NK-92 treated with Interleukin-12 subunit alpha and Interleukin-12 subunit beta, amount 100 ng/mL, for 24 hours (cell line): ENCODE data around the gene ORM2.
"Not testable (repeated sequence)": the region's sequence is repeated elsewhere in the genome, so short reads cannot be mapped to it uniquely, and the experiment has no call there.

Experiments
- DNase-seq: peaks from one replicate; lab custom pipeline; 2025; lab: John Stamatoyannopoulos, UW

The ORM2 gene

DNA sequence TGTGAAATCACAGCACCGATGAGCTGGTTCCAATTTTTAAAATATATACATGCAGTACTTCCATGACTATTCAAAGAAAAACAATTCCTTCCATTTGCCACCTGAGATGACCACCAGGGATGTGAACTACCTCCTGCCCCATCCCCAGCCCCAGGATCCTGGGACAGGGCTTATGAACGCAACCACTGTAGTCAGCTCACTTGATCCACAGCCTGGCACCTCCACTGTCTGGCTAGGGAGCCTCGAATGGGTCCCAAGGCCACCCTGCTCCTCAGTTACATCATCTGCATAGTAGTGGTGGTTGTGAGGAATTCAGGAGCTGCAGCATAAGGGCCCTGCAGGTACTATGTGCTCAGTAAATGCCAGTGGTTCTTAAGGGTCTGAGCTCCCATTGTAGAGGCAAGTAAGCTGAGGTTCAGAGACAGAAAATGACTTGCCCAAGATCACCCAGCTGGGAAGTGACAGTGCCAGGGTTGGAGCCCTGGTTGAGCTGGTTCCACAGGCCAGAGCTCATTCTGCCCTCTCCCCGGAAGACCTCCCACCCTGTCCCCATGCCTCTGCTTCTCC, 2.9 kb downstream of the ORM2 start:
- not testable (repeated sequence) for DNase-seq

DNA sequence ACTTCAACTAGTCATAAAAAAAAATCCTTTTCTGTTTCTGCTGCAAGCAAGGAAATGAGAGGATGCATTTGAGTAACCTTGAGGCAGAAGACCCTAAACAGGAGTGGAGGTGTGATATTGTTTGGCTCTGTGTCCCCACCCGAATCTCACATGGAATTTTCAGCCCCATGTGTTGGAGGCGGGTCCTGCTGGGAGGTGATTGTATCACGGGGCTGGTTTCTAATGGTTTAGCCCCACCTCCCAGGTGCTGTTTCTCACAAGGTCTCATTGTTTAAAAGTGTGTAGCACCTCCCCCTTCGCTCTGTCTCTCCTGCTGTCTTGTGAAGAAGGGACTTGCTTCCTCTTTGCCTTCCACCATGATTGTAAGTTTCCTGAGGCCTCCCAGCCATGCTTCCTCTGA, 4.0 kb downstream of the ORM2 start:
- not testable (repeated sequence) for DNase-seq

DNA sequence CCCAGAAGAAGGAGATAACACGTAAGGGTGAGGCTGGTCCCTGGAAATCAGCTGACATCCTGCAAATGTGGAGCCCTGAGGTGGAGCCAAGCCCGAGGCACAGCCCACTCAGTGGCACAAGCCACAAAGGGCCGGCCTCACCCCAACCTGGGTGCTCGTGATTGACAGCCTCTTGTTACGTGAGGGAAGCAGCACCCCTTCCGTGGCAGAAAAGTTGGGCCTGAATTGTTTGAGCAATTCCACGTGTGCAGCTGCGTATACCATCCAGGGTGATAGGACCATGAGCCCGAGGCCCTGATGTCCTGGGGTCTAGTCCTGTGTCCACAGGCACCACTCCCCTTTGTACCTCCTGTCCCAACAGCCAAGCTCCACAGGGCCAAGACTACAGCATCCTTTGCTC, 4.8 kb downstream of the ORM2 start:
- no peak for DNase-seq

DNA sequence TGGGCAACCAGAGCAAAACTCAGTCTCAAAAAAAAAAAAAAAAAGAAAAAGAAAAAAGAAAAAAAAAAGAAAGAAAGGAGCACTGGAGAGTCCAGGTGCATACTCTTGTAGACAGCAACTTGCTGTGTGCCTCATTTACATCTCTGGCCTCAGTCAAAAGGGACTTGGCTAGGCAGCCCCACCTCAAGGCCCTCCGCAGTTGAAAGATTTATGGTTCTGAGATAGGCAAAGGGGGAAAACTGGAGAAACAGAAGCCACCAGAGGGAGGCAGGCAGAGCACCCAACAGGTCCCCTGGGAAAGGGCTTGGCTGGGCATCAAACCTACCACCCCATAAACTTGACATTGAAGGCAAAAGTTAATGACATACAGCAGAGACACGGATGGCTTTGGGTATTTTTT, 6.1 kb downstream of the ORM2 start:
- DNase-seq: no peak

DNA sequence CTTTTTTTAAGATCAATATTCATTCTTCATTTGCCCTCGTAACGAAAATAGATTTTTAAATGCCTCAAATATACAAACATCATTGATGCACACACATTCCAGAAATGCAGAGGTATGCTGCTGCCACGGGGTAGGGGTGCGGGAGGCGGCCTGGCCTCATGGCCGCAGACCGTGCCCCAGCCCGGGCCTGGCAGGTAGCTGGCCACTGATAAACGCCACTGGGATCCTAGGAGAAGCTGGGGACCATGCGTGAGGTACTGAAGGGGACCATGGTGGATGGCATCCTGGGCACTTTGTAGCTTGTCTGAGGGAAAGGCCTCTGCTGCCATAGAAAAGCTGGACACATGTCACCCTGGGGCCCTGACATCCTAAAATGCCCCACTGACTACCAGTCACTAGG, 6.5 kb downstream of the ORM2 start:
- no peak for DNase-seq

DNA sequence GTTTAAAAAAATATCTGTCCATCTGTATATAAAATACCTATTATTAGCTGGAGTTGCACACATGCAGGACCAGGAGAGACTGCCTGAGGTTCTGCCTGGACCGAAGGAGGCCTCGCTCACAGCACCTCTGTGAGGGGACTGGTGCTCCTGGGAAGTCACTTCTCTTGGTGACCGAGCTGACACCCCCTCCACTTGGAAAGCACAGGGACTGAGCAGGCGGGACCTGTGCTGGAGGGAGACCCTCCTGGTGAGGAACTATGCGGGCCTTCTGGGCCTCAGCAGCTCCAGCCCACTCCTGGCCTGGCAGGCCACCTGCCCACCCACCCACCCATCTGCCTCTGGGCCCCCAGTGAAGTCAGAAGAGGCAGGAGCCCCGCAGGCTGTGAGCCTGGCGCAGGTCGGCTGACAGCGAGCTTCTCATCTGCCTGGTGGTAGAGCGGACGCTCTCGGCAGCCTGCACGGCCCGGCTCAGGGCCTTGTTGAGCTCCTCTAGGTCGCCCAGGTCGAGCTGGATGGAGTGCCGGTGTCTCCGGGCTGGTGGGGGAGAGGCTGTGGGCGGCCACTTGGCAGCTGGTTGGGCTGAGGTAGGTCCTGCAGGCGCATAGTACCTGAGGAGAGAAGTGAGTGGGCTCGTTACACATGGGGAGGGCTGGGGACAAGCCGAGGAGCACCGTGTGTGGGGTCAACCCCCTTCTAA, 7.2 kb downstream of the ORM2 start:
- DNase-seq: no peak

DNA sequence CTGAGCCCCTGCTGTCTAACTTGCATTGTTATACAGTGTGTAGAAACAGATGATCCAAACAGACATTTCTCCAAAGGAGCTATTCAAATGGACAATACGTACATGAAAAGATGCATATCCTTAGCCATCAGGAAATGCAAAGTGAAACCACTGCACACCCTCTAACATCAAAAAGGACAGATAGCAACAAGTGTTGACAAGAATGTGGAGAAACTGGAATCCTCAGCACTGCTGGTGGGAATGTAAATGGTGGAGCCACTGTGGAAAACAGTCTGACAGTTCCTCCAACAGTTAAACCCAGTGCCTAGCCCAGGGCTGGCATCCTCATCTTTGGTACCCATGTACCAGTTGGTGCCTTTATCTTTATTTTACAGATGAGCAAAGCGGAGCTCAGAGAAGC, 8.5 kb downstream of the ORM2 start:
- no peak for DNase-seq

DNA sequence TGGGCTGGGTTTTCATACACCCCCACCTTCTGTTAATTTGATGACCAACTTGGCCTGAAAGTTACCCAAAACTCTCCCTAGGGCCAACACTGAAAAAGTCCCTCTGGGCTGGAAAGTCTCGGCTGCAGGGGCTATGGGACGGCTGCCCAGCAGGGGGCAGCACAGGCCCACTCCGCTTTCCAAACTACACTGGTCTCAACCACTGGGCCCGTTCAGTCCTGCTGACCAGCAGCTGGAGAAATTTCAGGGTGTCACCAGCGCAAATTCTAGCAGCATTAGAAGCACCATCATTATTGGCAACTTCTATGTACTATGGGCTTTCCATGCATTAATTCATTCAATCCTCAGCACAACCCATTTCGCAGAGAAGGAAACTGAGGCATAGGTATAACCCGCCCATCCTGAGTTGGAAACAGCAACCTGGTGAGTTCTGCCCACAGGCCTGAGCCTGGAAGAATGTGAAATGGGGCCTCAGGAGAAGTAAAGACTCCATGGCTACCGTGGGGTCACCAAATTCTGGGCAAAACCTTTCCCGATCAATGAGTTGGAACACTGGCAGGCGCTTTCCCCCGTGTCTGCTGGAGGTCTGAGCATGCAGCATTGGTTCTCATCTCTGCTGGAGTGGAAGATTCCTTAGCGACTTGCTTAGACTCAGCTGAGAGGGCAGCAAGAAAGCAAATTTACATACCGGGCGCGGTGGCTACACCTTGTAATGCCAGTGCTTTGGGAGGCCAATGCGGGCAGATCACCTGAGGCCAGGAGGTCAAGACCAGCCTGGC, 9.7 kb downstream of the ORM2 start:
- DNase-seq: no peak

DNA sequence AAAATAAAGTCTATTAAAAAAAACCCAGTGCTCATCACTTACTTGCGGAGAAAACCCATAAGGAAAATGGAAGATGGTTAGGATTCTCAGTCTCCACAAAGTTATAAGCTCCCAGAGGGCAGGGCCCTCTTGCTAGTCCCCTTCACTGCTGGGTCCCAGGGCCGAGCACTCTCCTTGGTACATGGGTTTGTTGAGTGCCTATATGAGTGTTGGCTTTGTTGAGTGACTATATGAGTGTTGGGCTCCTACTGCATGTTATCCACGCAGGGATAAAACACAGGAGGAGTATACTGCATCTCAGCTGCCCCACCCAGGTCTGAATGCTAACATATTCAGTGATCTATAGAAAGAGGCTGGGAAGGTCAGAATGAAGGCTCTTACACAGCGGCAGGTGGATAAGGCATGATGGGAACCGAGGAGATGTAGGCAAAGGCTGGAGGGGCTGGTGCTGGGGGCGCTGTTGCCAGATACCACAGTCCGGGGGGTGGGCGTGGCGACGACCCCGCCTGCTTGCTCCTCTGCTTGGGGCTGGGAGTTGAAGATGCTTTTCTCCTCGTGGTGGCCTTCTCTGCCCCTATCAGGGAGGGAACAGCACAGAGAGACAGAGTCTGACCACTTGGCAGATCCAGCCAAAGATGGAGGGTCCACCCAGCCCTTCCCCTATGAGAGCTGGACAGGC, 11.6 kb downstream of the ORM2 start:
- no peak for DNase-seq

DNA sequence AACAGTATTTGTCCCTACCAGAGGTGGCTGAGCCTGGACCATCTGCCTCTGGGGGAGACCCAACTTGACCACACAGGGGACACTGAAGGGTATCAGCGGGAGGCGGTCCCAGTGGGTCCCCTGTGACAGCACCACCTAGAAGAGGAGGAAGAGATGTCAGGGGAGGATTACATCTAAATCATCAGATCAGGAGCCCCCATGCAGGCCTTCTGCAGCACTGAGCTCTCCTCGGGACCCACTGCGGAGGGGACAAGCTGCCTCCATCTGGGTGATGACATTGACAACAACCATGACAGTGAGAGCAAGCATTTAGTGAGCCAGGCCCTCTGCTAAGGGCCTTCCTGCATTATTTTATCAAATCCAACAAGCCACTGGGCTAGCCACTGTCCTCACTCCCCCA, 12.3 kb downstream of the ORM2 start:
- DNase-seq: no peak

DNA sequence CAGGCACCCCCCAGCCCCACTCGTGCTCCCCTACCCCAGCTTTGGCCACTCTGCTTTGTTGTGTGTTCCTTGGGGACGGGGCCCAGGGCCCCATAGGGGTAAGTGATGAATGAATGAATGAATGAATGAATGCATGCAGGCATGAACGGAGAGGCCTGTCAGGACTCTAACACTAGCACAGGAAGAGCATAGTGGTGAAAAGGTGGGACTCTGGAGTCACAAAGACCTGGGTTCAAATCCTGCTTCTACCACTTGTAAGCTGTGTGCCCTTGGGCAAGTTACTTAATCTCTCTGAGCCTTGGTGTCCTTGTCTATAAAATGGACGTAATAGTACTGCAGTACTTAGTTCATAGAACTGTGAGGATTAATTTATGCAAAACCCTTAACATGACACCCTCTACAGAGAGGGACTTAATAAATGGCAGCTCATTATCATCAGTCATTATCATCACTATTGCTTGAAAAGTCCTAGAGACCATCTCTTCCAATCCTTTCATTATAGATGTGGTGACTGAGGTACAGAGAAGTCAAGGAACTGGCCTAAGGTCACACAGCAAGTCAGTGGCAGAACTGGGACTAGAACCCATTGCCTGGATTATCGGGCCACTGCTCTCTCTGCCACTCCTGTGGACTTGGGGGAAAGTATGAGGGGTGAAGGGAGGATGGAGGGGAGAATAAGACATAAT, 13.2 kb downstream of the ORM2 start:
- no peak for DNase-seq

DNA sequence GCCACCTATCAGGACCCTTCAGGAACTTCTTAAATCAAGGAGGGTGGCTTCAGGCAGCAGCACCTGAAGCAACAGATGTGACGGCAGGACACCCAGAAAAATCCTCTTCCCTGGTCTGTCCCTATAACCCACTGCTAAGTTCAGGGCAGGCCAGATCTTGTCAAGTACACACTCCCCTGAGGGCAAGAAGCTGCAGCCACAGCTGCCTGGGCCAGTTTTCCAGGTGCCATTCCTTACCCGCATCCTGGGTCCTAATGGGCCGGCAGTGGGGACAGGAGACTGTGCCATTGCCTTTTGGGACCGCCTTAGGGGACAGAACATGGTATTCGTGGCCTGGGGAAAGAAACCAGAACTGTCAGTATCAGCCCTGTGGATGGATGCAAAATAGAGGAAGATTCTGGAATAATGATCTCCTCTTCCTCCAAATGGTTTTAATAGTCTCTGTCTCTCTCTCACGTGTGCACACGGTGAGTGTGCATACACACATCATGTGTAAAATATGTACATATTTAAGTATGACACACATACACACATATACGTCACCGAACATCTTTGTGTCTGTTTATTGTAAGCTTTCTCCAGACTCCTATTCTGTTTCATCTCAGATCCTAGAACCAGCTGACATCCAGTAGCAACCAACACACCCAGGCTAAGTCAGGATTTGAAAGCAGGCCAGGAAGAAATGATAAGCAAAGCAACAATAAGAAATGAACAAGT, 14.0 kb downstream of the ORM2 start:
- no peak for DNase-seq

DNA sequence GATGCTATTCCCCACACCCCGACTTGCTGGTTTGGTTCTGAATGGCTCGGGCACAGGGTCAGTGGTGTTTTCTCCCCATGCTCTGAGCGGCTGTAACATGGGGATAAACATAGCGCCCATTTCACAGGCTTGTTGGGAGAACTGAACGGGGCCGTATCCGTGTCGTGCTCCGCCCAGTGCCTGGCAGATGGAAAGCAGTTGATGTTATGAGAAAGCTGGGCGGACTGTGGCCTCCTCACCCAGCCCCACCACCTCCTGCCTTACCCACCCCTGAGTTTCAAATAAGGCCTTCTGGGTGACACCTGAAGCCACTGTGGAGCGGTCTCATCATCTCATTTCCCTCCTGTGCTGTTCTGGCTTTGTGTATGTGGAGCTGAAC, 14.5 kb downstream of the ORM2 start:
- no peak for DNase-seq

DNA sequence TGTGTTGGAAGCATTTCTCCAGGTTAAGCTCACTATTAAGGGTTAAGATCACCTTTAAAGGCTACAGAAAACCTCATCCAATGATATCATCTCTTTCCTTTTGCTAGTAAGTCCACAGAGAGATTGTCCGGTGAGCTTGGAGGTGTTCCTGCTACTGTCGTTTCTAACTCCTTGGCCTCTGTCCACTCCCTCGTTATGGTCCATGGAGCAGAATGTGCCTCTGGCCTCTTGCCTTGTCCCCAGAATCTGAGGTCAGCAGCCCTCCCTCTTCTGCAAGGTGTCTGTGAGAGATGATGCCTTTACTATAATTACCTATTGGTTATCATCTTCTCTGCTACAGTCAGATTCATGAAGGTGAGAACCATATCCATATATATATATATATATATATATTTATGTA, 15.0 kb downstream of the ORM2 start:
- no peak for DNase-seq

DNA sequence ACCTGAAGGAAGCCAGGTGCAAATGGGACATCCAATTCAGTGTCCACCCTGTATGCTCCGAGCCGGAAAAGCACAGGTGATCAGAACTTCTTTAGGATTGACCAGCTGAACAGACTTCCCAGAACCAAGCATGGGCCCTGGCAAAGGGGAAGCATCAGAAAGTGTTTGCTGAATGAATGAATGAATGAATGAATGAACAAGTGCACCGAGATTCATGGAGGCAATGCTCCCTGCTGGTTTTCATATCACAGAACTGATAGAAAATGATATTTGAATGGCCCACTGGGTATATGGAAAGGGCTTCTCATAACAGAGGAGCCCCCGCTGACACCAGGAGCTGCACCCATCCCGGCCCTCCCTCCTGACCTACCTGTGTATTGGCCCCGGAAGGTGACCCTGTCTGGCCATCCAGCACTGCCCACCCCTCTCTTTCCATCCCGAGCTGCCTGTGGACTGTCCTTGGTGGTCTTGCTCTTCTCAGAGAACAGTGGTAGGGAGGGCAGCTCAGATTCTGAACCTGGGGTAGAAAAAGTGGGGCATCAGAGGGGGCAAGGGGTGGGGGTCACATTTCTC, 15.9 kb downstream of the ORM2 start:
- no peak for DNase-seq

DNA sequence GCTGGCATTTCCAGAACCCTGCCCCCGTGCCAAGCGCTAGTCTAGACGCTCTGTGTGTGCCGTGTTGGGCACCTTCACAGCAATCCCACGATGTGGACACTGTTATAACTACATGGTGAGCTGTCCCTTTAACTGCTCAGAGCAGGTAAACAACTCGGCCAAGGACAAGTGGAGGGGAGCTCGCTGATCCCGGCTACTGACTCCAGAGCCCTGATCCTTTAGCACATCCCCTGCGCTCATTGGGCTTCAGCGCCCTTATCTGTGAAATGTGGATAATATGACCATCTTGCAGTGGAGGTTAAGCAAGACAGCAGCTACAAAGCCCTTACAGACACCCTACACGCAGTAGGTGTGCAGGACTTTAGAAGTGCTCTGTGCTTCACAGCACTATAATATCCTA, 16.5 kb downstream of the ORM2 start:
- DNase-seq: no peak

DNA sequence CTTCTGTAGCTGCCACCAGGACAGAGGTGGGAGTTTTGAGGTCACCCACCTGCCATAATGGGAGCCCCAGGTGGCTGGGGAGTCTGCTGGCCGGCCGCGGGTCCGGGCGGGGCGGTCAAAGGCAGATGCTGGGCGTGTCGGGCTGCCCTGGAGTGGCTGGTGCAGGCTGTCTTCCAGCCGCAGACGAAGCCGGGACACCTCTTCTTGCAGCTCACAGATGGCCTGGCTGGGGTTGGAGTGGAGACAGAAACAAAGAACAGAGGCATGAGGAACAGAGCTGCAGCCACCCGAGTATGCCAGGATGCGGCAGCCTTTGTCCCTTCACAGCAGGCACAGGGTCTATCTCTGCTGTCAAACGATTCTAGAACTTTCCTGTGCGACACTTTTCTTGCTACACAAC, 18.0 kb downstream of the ORM2 start:
- DNase-seq: no peak

DNA sequence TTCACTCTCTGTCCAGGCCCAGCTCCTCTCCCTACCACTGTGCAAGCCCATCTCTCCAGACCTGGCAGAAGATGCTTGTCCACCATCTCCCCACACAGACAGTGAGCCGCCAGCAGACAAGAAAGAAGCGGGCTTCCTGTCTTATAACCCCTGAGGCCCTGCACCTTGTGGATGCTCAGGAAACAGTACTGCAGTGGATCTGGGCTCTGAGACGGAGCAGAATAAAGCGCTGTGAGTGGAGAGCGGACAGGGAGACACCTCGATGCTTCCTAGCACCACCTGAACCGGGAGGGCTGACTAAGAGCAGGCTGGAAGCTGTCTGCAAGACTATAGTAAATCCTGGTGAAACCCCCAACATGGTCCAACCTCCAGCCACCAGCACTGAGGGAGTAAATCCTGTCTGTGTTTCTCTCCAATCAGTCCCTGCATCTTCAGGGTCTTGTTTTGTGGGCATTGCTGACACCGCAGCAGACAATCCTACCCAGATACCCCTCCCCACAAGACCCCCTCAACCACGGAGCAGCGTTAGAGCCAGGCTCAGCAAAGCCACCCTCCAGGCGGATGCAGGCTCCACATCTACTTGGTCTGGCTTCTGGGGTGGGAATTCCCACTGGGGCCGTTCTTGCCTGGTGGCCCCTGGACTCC, 18.7 kb downstream of the ORM2 start:
- DNase-seq: no peak

DNA sequence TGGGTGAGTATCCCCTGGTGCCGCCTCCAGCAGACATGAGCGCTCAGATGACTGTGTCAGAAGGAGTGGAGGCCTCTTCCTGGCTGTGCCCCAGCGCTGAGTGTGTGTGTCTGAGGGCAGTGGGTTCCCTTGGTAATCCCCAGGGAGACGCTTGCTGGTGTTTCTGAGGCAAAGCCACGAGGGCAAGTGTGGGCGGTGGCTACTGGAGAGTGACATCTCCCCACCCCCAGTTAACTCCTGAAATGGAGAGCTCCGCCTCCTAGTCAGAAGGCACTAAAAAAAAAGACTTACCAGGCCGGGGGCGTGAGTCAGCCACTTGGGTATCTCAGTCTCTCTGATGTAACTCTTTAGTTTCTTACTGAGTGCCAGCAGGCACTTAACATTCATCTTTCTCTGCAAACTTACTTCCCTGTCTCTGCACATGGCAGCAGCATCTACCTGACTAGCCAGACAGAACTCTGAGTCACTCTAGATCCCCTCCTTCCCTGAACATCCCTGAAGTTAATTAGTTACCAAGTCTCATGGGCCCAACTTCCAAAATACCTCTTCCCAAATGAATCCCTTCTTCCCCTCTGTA, 19.3 kb downstream of the ORM2 start:
- DNase-seq: peak; percentile 17

DNA sequence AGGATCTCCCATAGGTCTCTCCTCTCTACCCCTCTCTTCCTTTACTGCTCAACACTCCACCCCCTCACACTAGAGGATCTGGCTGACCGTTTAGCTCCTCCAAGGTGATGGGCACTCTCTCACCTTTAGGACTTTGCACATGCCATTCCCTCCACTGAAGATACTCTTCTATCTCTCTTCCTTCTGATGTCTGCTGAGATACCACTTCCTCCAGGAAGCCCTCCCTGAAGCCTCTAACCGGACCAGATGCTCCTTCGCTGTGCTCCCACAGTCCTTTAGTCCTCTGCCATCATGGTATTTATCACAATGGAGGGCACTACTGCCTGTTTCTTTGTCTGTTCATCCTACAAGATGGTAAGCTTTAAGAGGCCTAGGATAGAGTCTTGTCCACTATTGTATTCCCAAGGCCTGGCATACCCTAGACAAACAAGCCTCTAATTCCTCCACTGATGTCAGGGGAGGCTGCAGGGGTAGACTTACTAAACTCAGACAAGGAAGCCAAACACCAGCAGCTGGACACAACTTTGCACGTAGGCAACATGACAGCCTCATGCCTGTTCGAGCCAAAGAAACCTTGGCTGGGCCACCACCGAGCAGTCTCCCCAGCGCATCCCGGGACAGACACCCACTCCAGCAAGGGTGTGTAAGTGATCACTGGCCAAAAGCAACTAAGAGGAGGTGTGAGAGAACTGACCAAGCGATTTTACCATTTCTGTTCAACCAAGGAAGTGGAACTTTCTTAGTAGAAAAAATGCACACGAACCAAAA, 20.2 kb downstream of the ORM2 start:
- no peak for DNase-seq
